H1 (cell line): Measurements from ENCODE around the gene CADM1.

Source experiments
- CHD1 ChIP-seq: IDR thresholded peaks from 2 replicates; pipeline ENCODE4 v1.6.1; 2012; ENCODE audit warnings: low read depth, low read length, improper control_type of control experiment
- EZH2 ChIP-seq: fragments of 200-600 bp; sonication (generic); IDR thresholded peaks from 2 replicates; pipeline ENCODE4 v1.7.1; 2012; ENCODE audit warnings: low read depth, mild to moderate bottlenecking, moderate library complexity, low read length, inconsistent platforms; ENCODE audit not compliant: severe bottlenecking
- KDM1A ChIP-seq: fragments of 200-600, 300-600 bp; sonication (generic); IDR thresholded peaks from 2 replicates; pipeline ENCODE4 v1.7.1; 2016; ENCODE audit warnings: mild to moderate bottlenecking, low read length, borderline replicate concordance
- TCF12 ChIP-seq: IDR thresholded peaks from 2 replicates; pipeline ENCODE4 v1.6.1; 2011; ENCODE audit warnings: low read depth, mild to moderate bottlenecking, low read length
- TF ChIP-seq, protein P1 (sequence below), 3 experiments: IDR thresholded peaks; 1 replicate in 2 of 3; 2 replicates in 1 of 3; pipeline versions ENCODE4 v1.5.1 to v1.6.1; 2011; ENCODE audit warnings: low read length in 3 of 3, mild to moderate bottlenecking in 3 of 3, inconsistent platforms in 2 of 3, low read depth in 1 of 3, moderate library complexity in 1 of 3; ENCODE audit not compliant: insufficient read depth in 1 of 3; ENCODE audit errors: control extremely low read depth in 1 of 3

GRCh38 chr11:115471367-115471766 lies 32.8 kb downstream of the CADM1 start:
- TF ChIP-seq, protein P1, sequence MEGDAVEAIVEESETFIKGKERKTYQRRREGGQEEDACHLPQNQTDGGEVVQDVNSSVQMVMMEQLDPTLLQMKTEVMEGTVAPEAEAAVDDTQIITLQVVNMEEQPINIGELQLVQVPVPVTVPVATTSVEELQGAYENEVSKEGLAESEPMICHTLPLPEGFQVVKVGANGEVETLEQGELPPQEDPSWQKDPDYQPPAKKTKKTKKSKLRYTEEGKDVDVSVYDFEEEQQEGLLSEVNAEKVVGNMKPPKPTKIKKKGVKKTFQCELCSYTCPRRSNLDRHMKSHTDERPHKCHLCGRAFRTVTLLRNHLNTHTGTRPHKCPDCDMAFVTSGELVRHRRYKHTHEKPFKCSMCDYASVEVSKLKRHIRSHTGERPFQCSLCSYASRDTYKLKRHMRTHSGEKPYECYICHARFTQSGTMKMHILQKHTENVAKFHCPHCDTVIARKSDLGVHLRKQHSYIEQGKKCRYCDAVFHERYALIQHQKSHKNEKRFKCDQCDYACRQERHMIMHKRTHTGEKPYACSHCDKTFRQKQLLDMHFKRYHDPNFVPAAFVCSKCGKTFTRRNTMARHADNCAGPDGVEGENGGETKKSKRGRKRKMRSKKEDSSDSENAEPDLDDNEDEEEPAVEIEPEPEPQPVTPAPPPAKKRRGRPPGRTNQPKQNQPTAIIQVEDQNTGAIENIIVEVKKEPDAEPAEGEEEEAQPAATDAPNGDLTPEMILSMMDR (IDR thresholded peaks at IDR 0.05; ENCODE audit: control extremely low read depth in 1 of 3, insufficient read depth in 1 of 3, low read depth in 1 of 3, low read length in 3 of 3) = no peak
- no peak for TF ChIP-seq CHD1
- TF ChIP-seq TCF12 = no peak
- no peak for TF ChIP-seq EZH2
- TF ChIP-seq KDM1A = no peak
